ENCODE data around the gene KCNMA1. TPM values are rescaled to one million over a fixed set of nuclear protein-coding genes. Genes with fewer than 3 reads are reported as not detected.

The KCNMA1 gene
- total RNA-seq, 2 experiments from 2014 or later, result not detected

GRCh38 chr10:77163670-77164348 is 473.8 kb downstream of the KCNMA1 start:
- Mint-ChIP-seq H3K27ac (no peak overlapping the region), H3K27me3 (peaks cover 23% of the 10 kb centered on the region), H3K4me3 (no peak overlapping the region), H3K9me3 (no peaks in the 10 kb centered on the region), H3K4me1 (ENCODE audit: low read depth) (peaks cover 3% of the 10 kb centered on the region), H3K36me3 (no peaks in the 10 kb centered on the region)
- ChIA-PET CTCF (interaction anchor here (0.9 to 3.8 kb wide), 4 partner anchors 8 to 550 kb away, joined by 3 to 57 read pairs (median 13); no protein-coding TSS in a partner anchor), POLR2A (no interaction called here)
- DNase-seq, result no peak
- intact Hi-C loops (cut with micrococcal nuclease), result no loop called here

- Mint-ChIP-seq H3K27me3 (peaks cover 25% of the 10 kb centered on the region), H3K4me1 (ENCODE audit: low read depth) (peaks cover 3% of the 10 kb centered on the region), H3K27ac (no peak overlapping the region), H3K9me3 (no peaks in the 10 kb centered on the region), H3K4me3 (no peak overlapping the region), H3K36me3 (no peaks in the 10 kb centered on the region)
- ChIA-PET CTCF (interaction anchor here (1.4 kb wide), 1 partner anchor 10 kb away, joined by 7 read pairs; no protein-coding TSS in a partner anchor), POLR2A (no interaction called here)
- intact Hi-C loops (cut with micrococcal nuclease), result no loop called here
- no peak for DNase-seq
These were observed 474.9 kb downstream of the KCNMA1 start for GRCh38 chr10:77162697-77163096.

DNA sequence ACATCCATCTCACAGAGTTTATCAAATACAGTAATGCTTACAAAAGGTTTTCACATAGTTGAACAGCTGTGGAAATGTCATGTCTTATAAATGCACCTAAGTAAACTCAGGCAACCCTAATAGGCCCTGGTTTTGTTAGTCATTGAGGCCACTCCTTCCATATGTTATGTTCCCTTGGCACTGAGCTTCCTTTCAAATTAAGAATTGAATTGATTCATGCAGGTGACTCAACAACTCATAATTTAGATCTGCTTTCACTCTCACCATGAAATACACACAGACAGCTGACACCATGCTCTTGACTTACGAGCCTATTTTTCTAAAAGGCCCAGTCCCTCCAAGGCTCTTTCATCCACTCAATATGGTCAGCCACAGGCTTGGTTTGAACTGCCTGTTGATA is 476.9 kb downstream of the KCNMA1 start:
- Mint-ChIP-seq H3K27me3 (peaks cover 21% of the 10 kb centered on the region), H3K4me3 (no peak overlapping the region), H3K36me3 (no peaks in the 10 kb centered on the region), H3K27ac (no peak overlapping the region), H3K9me3 (no peaks in the 10 kb centered on the region), H3K4me1 (ENCODE audit: low read depth) (peaks cover 3% of the 10 kb centered on the region)
- CTCF ChIA-PET, result interaction anchor here (0.7 kb wide), 1 partner anchor 88 kb away, joined by 5 read pairs; no protein-coding TSS in a partner anchor
- no peak for DNase-seq
- POLR2A ChIA-PET, result no interaction called here
- intact Hi-C loops (cut with micrococcal nuclease), result no loop called here

- Mint-ChIP-seq H3K4me3 (no peak overlapping the region), H3K27me3 (peaks cover 14% of the 10 kb centered on the region), H3K27ac (no peak overlapping the region), H3K4me1 (ENCODE audit: low read depth) (no peaks in the 10 kb centered on the region), H3K36me3 (no peaks in the 10 kb centered on the region), H3K9me3 (no peaks in the 10 kb centered on the region)
- no peak for DNase-seq
- CTCF ChIA-PET, result interaction anchor here (1.5 kb wide), 1 partner anchor 13 kb away, joined by 4 read pairs; no protein-coding TSS in a partner anchor
- intact Hi-C loops (cut with micrococcal nuclease), result no loop called here
- POLR2A ChIA-PET, result no interaction called here
These were observed 478.0 kb downstream of the KCNMA1 start for GRCh38 chr10:77159538-77160110.

GRCh38 chr10:77158666-77159065 is 478.9 kb downstream of the KCNMA1 start:
- H3K27ac Mint-ChIP-seq, result no peak overlapping the region
- ChIA-PET CTCF (interaction anchor here (1.5 to 1.6 kb wide), 2 partner anchors 14 to 482 kb away, joined by 4 read pairs; no protein-coding TSS in a partner anchor), POLR2A (no interaction called here)
- no peaks in the 10 kb centered on the region for H3K9me3 Mint-ChIP-seq
- DNase-seq, result no peak
- H3K4me3 Mint-ChIP-seq, result no peak overlapping the region
- H3K4me1 Mint-ChIP-seq (ENCODE audit: low read depth), result no peaks in the 10 kb centered on the region
- H3K27me3 Mint-ChIP-seq, result peaks cover 6% of the 10 kb centered on the region
- intact Hi-C loops (cut with micrococcal nuclease), result no loop called here
- H3K36me3 Mint-ChIP-seq, result no peaks in the 10 kb centered on the region

- Mint-ChIP-seq H3K27me3 (peaks cover 4% of the 10 kb centered on the region), H3K4me1 (ENCODE audit: low read depth) (no peaks in the 10 kb centered on the region), H3K36me3 (no peaks in the 10 kb centered on the region), H3K9me3 (no peaks in the 10 kb centered on the region), H3K27ac (no peak overlapping the region), H3K4me3 (no peak overlapping the region)
- POLR2A ChIA-PET, result no interaction called here
- CTCF ChIA-PET, result interaction anchor here (1.6 kb wide), 1 partner anchor 484 kb away, joined by 4 read pairs; no protein-coding TSS in a partner anchor
- DNase-seq, result no peak
- intact Hi-C loops (cut with micrococcal nuclease), result no loop called here
These were observed 480.2 kb downstream of the KCNMA1 start for GRCh38 chr10:77157248-77158019.

DNA sequence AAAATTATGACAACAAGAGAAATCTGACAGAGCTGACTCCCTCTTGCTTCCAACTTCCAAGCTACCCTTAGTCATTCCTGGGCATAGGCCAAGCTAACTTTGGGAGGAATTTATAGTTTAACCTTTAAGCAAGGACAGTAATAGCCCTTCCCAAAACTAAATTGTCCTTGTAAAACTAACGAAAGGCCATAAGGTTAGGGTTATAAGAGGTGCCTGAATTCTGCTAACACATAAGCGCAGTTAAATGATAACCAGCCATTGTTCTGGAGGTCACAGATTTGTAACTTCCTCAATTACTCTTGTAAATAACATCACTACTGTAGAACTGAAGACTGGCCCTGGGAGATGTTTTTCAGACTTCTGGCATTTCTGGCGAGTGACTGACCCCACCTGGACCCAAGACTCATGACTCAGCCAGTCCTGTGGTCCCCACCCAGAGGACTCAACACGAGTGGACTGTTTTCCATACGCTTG is 481.2 kb downstream of the KCNMA1 start:
- ChIA-PET CTCF (no interaction called here), POLR2A (no interaction called here)
- H3K36me3 Mint-ChIP-seq, result no peaks in the 10 kb centered on the region
- H3K9me3 Mint-ChIP-seq, result no peaks in the 10 kb centered on the region
- H3K27ac Mint-ChIP-seq, result no peak overlapping the region
- no peak overlapping the region for H3K4me3 Mint-ChIP-seq
- H3K27me3 Mint-ChIP-seq, result peaks cover 4% of the 10 kb centered on the region
- H3K4me1 Mint-ChIP-seq (ENCODE audit: low read depth), result no peaks in the 10 kb centered on the region
- intact Hi-C loops (cut with micrococcal nuclease), result no loop called here
- DNase-seq, result no peak

DNA sequence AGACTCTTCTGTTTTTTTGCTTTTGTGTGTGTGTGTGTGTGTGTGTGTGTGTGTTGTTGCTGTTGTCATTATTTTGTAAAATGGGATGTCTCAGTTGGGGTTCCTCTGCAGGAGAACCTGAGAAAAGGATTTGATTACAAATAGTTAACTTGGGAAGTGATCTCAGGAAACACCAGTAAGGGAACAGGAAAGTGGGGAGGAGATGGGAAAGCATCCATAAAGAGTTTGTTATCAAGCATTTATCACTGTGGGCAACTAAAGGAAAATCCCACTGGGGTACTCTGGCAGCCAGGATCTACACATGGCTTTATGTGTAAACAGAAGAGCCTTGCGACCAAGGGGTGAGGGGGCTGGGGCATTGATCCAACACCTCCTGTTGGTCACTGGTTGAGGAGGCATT is 485.4 kb downstream of the KCNMA1 start:
- Mint-ChIP-seq H3K4me3 (no peak overlapping the region), H3K36me3 (no peaks in the 10 kb centered on the region), H3K27me3 (no peaks in the 10 kb centered on the region), H3K27ac (no peak overlapping the region), H3K4me1 (ENCODE audit: low read depth) (no peaks in the 10 kb centered on the region), H3K9me3 (no peaks in the 10 kb centered on the region)
- intact Hi-C loops (cut with micrococcal nuclease), result no loop called here
- POLR2A ChIA-PET, result no interaction called here
- DNase-seq, result no peak
- CTCF ChIA-PET, result no interaction called here

GRCh38 chr10:77151408-77151807 is 486.2 kb downstream of the KCNMA1 start:
- CTCF ChIA-PET, result no interaction called here
- Mint-ChIP-seq H3K27ac (no peak overlapping the region), H3K4me1 (ENCODE audit: low read depth) (no peaks in the 10 kb centered on the region), H3K9me3 (no peaks in the 10 kb centered on the region), H3K27me3 (no peaks in the 10 kb centered on the region), H3K4me3 (no peak overlapping the region), H3K36me3 (no peaks in the 10 kb centered on the region)
- POLR2A ChIA-PET, result no interaction called here
- intact Hi-C loops (cut with micrococcal nuclease), result no loop called here
- no peak for DNase-seq

DNA sequence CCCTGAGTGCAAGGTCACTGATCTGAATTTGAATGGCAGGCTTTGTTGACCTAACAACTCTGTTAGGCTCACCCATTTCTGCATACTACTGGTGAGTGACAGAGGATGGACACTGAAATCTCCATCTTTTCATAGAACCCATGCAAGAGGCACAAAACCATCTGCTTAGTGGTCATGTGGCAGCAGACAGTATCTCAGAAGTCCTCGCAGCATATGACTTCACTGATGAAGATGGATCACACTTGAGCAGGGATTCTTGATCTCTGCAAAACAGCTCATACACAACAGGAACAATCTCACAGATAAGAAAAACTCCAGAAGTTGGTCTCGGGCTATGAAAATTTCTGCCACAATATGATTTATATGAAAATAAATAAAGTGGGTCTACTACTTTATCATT is 487.9 kb downstream of the KCNMA1 start:
- H3K36me3 Mint-ChIP-seq, result no peaks in the 10 kb centered on the region
- intact Hi-C loops (cut with micrococcal nuclease), result no loop called here
- POLR2A ChIA-PET, result no interaction called here
- no peak overlapping the region for H3K27ac Mint-ChIP-seq
- no peak for DNase-seq
- H3K27me3 Mint-ChIP-seq, result no peaks in the 10 kb centered on the region
- H3K4me1 Mint-ChIP-seq (ENCODE audit: low read depth), result no peaks in the 10 kb centered on the region
- no peaks in the 10 kb centered on the region for H3K9me3 Mint-ChIP-seq
- no peak overlapping the region for H3K4me3 Mint-ChIP-seq
- CTCF ChIA-PET, result no interaction called here

- Mint-ChIP-seq H3K27ac (no peak overlapping the region), H3K9me3 (no peaks in the 10 kb centered on the region), H3K36me3 (no peaks in the 10 kb centered on the region), H3K4me3 (no peak overlapping the region), H3K27me3 (no peaks in the 10 kb centered on the region), H3K4me1 (ENCODE audit: low read depth) (no peaks in the 10 kb centered on the region)
- no peak for DNase-seq
- CTCF ChIA-PET, result no interaction called here
- intact Hi-C loops (cut with micrococcal nuclease), result no loop called here
- POLR2A ChIA-PET, result no interaction called here
These were observed 488.6 kb downstream of the KCNMA1 start for GRCh38 chr10:77149001-77149400.

- ChIA-PET CTCF (no interaction called here), POLR2A (no interaction called here)
- Mint-ChIP-seq H3K4me1 (ENCODE audit: low read depth) (no peaks in the 10 kb centered on the region), H3K27me3 (peaks cover 1% of the 10 kb centered on the region), H3K4me3 (no peak overlapping the region), H3K36me3 (no peaks in the 10 kb centered on the region), H3K27ac (no peak overlapping the region), H3K9me3 (no peaks in the 10 kb centered on the region)
- intact Hi-C loops (cut with micrococcal nuclease), result no loop called here
- DNase-seq, result no peak
These were observed 489.7 kb downstream of the KCNMA1 start for GRCh38 chr10:77147871-77148270.

All from activated CD4-positive, alpha-beta memory T cell treated with anti-CD3 and anti-CD28 coated beads for 36 hours (primary cell).